Tongue (tissue), 1 donor: ENCODE results near the gene EPB41L1. TPM values are rescaled to one million over a fixed set of nuclear protein-coding genes. Genes with fewer than 3 reads are reported as not detected.

Experiments
- total RNA-seq: library from RNA; depleted of rRNA; stranded (reverse); fragments of >200 nt; gene quantifications from one replicate; pipeline ENCODE4 v1.2.3, GENCODE V29; 2014

The EPB41L1 gene
- total RNA-seq, 1 donor from 2014 or later, result 48.2 TPM

Other genes starting within 250 kb of the EPB41L1 start
- gene SCAND1, start 200.2 kb upstream of the EPB41L1 start, total RNA-seq, result 24.5 TPM
- 1.9 TPM for gene CNBD2, start 186.2 kb upstream of the EPB41L1 start, total RNA-seq
- 24.3 TPM for gene AAR2, start 81.7 kb downstream of the EPB41L1 start, total RNA-seq
- 20.6 TPM for gene DLGAP4, start 151.6 kb downstream of the EPB41L1 start, total RNA-seq